Osteocyte (in vitro differentiated cells): ENCODE measurements around the gene THUMPD3. TPM values are rescaled to one million over a fixed set of nuclear protein-coding genes. Genes with fewer than 3 reads are reported as not detected.

Experiments used
- DNase-seq: peaks from one replicate; pipeline ENCODE4 v3.0.0; 2021; ENCODE audit warnings: mixed read lengths; ENCODE audit not compliant: unreplicated experiment; ENCODE audit errors: extremely low spot score
- H3K27ac Mint-ChIP-seq: one replicate; pipeline ENCODE4 v1.8.0; 2021; ENCODE audit warnings: mild to moderate bottlenecking, mixed read lengths; ENCODE audit not compliant: unreplicated experiment
- H3K27me3 Mint-ChIP-seq: one replicate; pipeline ENCODE4 v1.8.0; 2021; ENCODE audit warnings: mixed read lengths; ENCODE audit not compliant: unreplicated experiment
- H3K36me3 Mint-ChIP-seq: one replicate; pipeline ENCODE4 v1.8.0; 2021; ENCODE audit warnings: mixed read lengths; ENCODE audit not compliant: unreplicated experiment
- H3K4me1 Mint-ChIP-seq: one replicate; pipeline ENCODE4 v1.8.0; 2021; ENCODE audit warnings: mixed read lengths; ENCODE audit not compliant: unreplicated experiment
- H3K4me3 Mint-ChIP-seq: one replicate; pipeline ENCODE4 v1.8.0; 2021; ENCODE audit warnings: mild to moderate bottlenecking, moderate library complexity, mixed read lengths; ENCODE audit not compliant: unreplicated experiment
- H3K9me3 Mint-ChIP-seq: one replicate; pipeline ENCODE4 v1.8.0; 2021; ENCODE audit warnings: mixed read lengths; ENCODE audit not compliant: unreplicated experiment
- total RNA-seq: library from RNA; stranded (reverse); gene quantifications from 2 replicates; pipeline ENCODE4 v1.2.1, GENCODE V29; 2021
- TF ChIP-seq, protein P1 (sequence below): fragments of 200-600 bp; sonication (generic); IDR thresholded peaks from 2 replicates; pipeline ENCODE4 v1.5.0; 2021; ENCODE audit warnings: antibody characterized with exemption, mild to moderate bottlenecking, moderate library complexity

Gene THUMPD3
- total RNA-seq, 1 donor from 2014 or later: 45.4 TPM

DNA sequence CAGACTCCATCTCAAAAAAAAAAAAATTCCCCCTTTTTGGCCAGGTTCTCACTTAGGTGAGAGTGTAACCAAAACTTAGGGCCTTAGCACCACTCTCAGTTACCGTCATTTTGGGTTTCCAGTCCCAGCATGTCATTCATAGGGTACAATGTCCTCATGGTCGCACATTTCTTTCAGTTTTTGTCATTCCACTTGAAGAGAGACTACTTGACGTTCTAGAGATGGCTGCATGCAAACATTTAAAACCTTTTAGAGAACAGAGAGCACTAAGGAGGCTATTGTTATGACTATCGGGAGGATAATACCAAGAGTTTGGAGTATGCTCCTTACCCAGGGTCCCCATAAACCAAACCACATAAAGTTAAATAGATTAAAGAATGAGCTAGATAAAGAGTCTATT is 37.9 kb upstream of the THUMPD3 start:
- Mint-ChIP-seq H3K9me3 (peaks cover 12% of the 10 kb centered on the region), H3K4me1 (no peaks in the 10 kb centered on the region), H3K4me3 (no peak overlapping the region), H3K36me3 (peaks cover under 1% of the 10 kb centered on the region), H3K27ac (no peak overlapping the region), H3K27me3 (no peaks in the 10 kb centered on the region)
- TF ChIP-seq, protein P1, sequence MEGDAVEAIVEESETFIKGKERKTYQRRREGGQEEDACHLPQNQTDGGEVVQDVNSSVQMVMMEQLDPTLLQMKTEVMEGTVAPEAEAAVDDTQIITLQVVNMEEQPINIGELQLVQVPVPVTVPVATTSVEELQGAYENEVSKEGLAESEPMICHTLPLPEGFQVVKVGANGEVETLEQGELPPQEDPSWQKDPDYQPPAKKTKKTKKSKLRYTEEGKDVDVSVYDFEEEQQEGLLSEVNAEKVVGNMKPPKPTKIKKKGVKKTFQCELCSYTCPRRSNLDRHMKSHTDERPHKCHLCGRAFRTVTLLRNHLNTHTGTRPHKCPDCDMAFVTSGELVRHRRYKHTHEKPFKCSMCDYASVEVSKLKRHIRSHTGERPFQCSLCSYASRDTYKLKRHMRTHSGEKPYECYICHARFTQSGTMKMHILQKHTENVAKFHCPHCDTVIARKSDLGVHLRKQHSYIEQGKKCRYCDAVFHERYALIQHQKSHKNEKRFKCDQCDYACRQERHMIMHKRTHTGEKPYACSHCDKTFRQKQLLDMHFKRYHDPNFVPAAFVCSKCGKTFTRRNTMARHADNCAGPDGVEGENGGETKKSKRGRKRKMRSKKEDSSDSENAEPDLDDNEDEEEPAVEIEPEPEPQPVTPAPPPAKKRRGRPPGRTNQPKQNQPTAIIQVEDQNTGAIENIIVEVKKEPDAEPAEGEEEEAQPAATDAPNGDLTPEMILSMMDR: no peak
- DNase-seq: no peak

DNA sequence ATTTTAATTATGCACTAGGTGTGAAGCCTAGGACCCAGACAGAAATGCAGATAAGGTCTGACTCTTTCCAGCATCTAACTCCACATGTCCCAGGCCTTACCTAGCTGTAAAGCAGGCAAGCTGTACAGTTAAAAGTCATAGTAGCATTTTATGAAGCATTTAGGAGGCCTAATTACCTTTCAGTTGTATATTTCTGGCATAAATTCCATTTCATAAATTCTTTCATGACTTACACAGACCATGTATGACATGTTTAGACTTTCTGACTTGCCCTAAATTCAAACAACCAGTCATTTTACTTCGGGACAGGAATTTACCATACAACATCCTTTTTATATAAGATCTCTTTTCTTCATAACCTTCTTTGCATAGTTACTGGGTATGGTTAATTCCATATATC is 35.3 kb upstream of the THUMPD3 start:
- DNase-seq: no peak
- TF ChIP-seq, protein P1: no peak
- H3K4me3 Mint-ChIP-seq: no peak overlapping the region
- H3K9me3 Mint-ChIP-seq: peaks cover 18% of the 10 kb centered on the region
- H3K36me3 Mint-ChIP-seq: peaks cover 2% of the 10 kb centered on the region
- peaks cover 2% of the 10 kb centered on the region for H3K4me1 Mint-ChIP-seq
- no peak overlapping the region for H3K27ac Mint-ChIP-seq
- no peaks in the 10 kb centered on the region for H3K27me3 Mint-ChIP-seq

DNA sequence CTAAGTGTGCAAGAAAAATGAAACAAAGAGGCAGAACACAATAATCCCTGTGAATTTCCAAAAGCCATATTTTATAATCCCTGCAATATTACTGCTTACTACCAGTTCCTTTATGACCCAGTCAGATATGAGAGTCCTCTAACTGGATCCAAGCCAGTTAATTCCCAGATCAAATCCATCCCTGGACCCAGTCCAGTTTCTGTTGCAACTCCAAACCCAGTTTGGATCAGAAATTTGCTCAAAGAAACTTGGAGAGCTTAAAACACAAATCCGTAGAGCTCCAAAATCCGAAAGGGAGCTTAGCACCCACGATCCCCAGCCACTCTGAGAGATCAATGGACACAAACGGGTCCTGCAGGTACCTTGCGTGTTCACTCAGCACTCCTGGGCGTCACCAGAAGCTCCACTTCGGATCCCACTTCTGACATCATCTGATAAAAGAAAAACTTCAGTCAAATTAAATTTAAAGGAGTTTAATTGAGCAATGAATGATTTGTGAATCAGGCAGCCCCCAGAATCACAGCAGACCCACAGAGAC is 32.6 kb upstream of the THUMPD3 start:
- Mint-ChIP-seq H3K9me3 (peaks cover 18% of the 10 kb centered on the region), H3K4me1 (peaks cover 11% of the 10 kb centered on the region)

DNA sequence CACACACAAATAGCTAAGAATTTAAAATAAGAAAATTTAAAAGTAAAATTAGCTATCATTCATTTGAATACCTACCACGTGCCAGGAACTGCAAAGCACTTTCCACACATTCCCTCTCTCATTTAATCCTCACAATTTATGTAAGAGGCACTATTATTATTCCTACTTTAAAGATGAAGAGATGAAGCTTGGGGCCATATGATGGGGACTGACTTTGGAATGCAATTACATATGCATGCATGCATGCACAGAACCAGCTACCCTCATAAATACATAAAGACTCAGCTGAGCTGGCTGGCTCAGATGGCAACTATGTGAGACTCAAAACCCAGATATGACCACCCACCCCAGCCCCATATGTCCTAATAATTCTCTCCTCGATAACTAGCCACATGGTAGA is 31.7 kb upstream of the THUMPD3 start:
- Mint-ChIP-seq H3K27ac (no peak overlapping the region), H3K4me1 (peaks cover 11% of the 10 kb centered on the region), H3K36me3 (peaks cover 2% of the 10 kb centered on the region), H3K4me3 (no peak overlapping the region), H3K27me3 (peaks cover 2% of the 10 kb centered on the region), H3K9me3 (peaks cover 18% of the 10 kb centered on the region)
- no peak for DNase-seq
- TF ChIP-seq, protein P1: no peak

More for the DNA sequence above, 32.6 kb upstream of the THUMPD3 start:
- DNase-seq: no peak
- no peak overlapping the region for H3K27ac Mint-ChIP-seq
- no peak overlapping the region for H3K4me3 Mint-ChIP-seq
- H3K27me3 Mint-ChIP-seq: peaks cover 2% of the 10 kb centered on the region
- TF ChIP-seq, protein P1: no peak
- peaks cover 2% of the 10 kb centered on the region for H3K36me3 Mint-ChIP-seq

DNA sequence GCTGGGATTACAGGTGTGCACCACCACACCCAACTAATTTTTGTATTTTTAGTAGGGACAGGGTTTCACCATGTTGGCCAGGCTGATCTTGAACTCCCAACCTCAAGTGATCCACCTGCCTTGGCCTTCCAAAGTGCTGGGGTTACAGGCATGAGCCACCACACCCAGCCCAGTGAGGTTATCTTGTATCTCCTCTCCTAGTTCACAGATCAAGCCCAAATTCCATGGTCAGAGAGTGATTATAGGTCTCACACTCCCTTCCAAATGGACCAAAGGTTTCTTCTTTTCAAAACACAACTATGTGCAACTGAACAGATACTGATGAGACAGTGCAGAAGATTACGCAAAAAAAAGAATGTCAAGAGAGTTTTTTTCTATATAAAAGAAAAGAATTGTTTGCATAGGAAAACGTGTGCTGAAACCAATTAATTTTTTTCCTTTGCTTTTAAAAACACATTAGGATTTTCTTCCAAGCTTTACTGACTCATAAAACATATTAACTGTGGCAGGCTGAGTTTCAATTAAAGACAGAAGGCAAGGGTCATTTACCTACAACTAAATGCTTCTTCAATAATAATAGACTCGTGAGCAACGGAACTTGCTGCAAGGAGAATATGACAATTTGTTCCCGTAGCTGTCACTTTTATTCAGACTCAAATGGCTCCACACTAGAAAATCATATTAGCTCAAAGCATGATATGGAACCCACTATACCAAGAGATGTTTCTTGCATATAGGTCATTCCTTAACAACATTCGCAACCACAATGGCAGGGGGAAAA is 30.4 kb upstream of the THUMPD3 start:
- peaks cover 14% of the 10 kb centered on the region for H3K9me3 Mint-ChIP-seq
- H3K36me3 Mint-ChIP-seq: peaks cover 2% of the 10 kb centered on the region
- no peak overlapping the region for H3K27ac Mint-ChIP-seq
- TF ChIP-seq, protein P1: no peak
- DNase-seq: no peak
- peaks cover 11% of the 10 kb centered on the region for H3K4me1 Mint-ChIP-seq
- no peak overlapping the region for H3K4me3 Mint-ChIP-seq
- H3K27me3 Mint-ChIP-seq: peaks cover 2% of the 10 kb centered on the region
